Stimulated activated CD4-positive, alpha-beta T cell treated with anti-CD3 and anti-CD28 coated beads, Interleukin-4, amount 100 ng/mL, for 1 hour (primary cell): Measurements from ENCODE around the gene SMARCB1.

ENCODE experiments used
- DNase-seq: peaks from one replicate; pipeline ENCODE4 v3.0.0-alpha.2; 2020

The SMARCB1 gene

GRCh38 chr22:23786752-23787599 lies at the start of gene SMARCB1:
SMARCB1 (plus strand) TSS chr22:23786966; CDS start chr22:23787170, 204 bp downstream.
- DNase-seq, result peak; percentile 92

GRCh38 chr22:23737696-23738095 lies 49.1 kb upstream of the SMARCB1 start:
- no peak for DNase-seq

GRCh38 chr22:23742505-23743264 lies 44.1 kb upstream of the SMARCB1 start:
- no peak for DNase-seq

GRCh38 chr22:23743303-23743705 lies 43.5 kb upstream of the SMARCB1 start:
- DNase-seq, result no peak

- DNase-seq, result no peak
These were observed 42.8 kb upstream of the SMARCB1 start for GRCh38 chr22:23744001-23744400.

- no peak for DNase-seq
These were observed 42.3 kb upstream of the SMARCB1 start for GRCh38 chr22:23744485-23744884.

- no peak for DNase-seq
These were observed 41.0 kb upstream of the SMARCB1 start for GRCh38 chr22:23745791-23746190.

GRCh38 chr22:23749841-23750301 lies 36.9 kb upstream of the SMARCB1 start:
- no peak for DNase-seq

- DNase-seq, result no peak
These were observed 36.4 kb upstream of the SMARCB1 start for GRCh38 chr22:23750367-23750713.

- peak; percentile 86 for DNase-seq
These were observed 35.9 kb upstream of the SMARCB1 start, which contains the start of gene ZNF70 for GRCh38 chr22:23750714-23751440. ZNF70 (minus strand) TSS chr22:23751112; CDS start chr22:23745140, 5,972 bp downstream.

GRCh38 chr22:23751441-23751996 lies 35.2 kb upstream of the SMARCB1 start:
- DNase-seq, result no peak

GRCh38 chr22:23752090-23752691 lies 34.6 kb upstream of the SMARCB1 start:
- DNase-seq, result no peak

- DNase-seq, result no peak
These were observed 34.0 kb upstream of the SMARCB1 start for GRCh38 chr22:23752750-23753149.

GRCh38 chr22:23753385-23753784 lies 33.4 kb upstream of the SMARCB1 start:
- DNase-seq, result no peak

GRCh38 chr22:23754220-23754919 lies 32.4 kb upstream of the SMARCB1 start, which contains the start of gene VPREB3:
VPREB3 (minus strand) TSS chr22:23754425; CDS start chr22:23754363, 62 bp downstream.
- DNase-seq, result no peak

GRCh38 chr22:23754980-23755636 lies 31.7 kb upstream of the SMARCB1 start:
- DNase-seq, result no peak

- no peak for DNase-seq
These were observed 31.1 kb upstream of the SMARCB1 start for GRCh38 chr22:23755711-23756110.

GRCh38 chr22:23756891-23757290 lies 29.9 kb upstream of the SMARCB1 start:
- DNase-seq, result no peak

- no peak for DNase-seq
These were observed 27.2 kb upstream of the SMARCB1 start for GRCh38 chr22:23759566-23759965.

- no peak for DNase-seq
These were observed 26.7 kb upstream of the SMARCB1 start for GRCh38 chr22:23760056-23760455.
